GM10266 (cell line): ENCODE data around the gene AADACL2.

Source experiments
- DNase-seq: peaks from one replicate; pipeline ENCODE4 v3.0.0; 2012; ENCODE audit errors: extremely low spot score
- TF ChIP-seq, protein P1 (sequence below): IDR thresholded peaks from 2 replicates; pipeline ENCODE4 v1.5.1; 2012; ENCODE audit warnings: mild to moderate bottlenecking, low read depth; ENCODE audit not compliant: control insufficient read depth, insufficient read depth; ENCODE audit errors: missing control alignments

Gene AADACL2

GRCh38 chr3:151708868-151709267 lies 24.9 kb upstream of the AADACL2 start:
- DNase-seq, result no peak
- TF ChIP-seq, protein P1, sequence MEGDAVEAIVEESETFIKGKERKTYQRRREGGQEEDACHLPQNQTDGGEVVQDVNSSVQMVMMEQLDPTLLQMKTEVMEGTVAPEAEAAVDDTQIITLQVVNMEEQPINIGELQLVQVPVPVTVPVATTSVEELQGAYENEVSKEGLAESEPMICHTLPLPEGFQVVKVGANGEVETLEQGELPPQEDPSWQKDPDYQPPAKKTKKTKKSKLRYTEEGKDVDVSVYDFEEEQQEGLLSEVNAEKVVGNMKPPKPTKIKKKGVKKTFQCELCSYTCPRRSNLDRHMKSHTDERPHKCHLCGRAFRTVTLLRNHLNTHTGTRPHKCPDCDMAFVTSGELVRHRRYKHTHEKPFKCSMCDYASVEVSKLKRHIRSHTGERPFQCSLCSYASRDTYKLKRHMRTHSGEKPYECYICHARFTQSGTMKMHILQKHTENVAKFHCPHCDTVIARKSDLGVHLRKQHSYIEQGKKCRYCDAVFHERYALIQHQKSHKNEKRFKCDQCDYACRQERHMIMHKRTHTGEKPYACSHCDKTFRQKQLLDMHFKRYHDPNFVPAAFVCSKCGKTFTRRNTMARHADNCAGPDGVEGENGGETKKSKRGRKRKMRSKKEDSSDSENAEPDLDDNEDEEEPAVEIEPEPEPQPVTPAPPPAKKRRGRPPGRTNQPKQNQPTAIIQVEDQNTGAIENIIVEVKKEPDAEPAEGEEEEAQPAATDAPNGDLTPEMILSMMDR, result no peak

GRCh38 chr3:151709847-151710246 lies 23.9 kb upstream of the AADACL2 start:
- TF ChIP-seq, protein P1, result no peak
- DNase-seq, result no peak

DNA sequence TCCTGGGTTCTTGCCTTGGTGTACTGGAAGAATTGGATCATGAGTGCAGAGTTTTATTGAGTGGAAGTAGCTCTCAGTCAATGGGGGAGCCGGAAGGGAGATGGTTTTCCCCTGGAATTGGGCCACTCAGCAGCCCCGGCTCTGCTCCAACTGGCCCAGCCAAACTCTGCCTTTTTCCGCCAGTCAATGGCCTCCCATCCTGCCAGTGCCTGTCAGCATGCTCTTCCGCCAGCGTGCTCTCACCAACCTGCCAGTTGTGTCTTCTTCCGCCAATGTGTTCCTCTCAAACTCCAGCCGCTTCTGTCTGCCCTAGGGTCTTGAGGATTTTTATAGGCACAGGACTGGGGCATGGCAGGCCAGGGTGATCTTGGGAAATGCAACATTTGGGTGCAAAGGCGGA lies 12.4 kb upstream of the AADACL2 start:
- DNase-seq, result no peak
- TF ChIP-seq, protein P1, result no peak

- TF ChIP-seq, protein P1, result no peak
- DNase-seq, result no peak
Measured at GRCh38 chr3:151722856-151723255, 10.9 kb upstream of the AADACL2 start.

DNA sequence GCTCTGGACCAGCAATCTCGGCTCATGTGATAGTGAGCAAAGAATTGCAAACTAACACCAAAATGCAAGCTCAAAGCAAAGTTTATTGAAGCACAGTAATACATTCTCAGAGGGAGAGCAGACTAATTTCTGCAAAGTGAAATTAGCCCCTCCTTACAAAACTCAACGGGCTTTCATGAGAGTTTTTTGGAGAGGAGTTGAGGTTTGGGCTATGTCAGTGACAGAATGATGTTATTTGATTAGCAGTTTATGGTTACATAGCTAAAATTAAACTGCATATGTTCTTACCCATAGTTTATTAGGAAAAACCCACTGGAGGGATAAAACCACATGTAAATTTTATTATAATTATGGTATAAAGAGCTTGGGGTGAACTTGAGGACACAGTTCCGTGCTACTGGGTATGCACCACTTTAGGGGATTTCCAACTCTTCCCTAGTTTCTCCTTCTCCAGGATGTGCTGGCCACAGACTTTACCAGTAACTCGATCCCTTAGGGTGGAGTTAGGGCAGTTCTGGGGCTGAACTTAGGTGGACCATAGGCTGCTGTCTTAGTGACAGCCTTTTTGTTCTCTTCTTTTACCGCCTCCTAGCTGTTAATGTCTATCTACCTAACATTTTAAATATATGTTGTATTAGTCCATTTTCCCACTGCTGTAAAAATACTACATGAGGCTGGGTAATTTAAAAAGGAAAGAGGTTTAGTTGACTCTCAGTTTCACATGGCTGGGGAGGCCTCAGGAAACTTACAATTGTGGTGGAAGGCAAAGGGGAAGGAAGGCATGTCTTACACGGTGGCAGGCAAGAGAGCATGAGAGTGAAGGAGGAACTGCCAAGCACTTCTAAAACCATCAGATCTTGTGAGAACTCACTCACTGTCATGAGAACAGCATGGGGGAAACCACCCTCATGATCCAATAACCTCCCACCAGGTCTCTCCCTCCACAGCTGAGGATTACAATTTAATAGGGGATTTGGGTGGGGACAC lies 8.9 kb upstream of the AADACL2 start:
- TF ChIP-seq, protein P1, result no peak
- no peak for DNase-seq

- TF ChIP-seq, protein P1, result no peak
- no peak for DNase-seq
Measured at GRCh38 chr3:151726016-151726415, 7.7 kb upstream of the AADACL2 start.

DNA sequence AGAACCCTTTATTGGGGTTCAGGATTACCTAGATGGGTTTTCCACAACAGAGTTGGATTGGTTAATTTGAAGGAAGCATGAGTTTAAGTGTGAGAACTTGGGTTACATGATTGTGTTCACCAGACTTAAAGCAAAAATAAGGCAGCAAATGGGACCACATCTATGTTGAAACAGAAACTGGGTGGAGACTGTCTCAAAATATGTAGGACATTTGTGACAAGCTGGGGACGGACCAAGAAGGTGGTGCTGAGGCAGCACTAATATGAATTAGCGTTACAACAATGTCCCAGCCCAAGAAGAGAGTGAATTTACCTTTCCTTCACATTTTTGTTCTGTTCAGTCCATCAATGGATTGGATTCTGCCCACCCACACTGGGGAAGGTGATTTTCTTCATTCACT lies 866 bp upstream of the AADACL2 start:
- DNase-seq, result no peak
- TF ChIP-seq, protein P1, result no peak
